Vagina (tissue), 2 donors: ENCODE data around the gene RNASE4. TPM values are rescaled to one million over a fixed set of nuclear protein-coding genes. Genes with fewer than 3 reads are reported as not detected.

ENCODE experiments used
- DNase-seq, 2 donors: peaks; one replicate each; pipeline ENCODE4 v3.0.0-alpha.2; 2017; ENCODE audit errors: extremely low spot score in 2 of 2
- H3K27ac ChIP-seq: fragments of 200-600 bp; sonication (generic); one replicate; pipeline ENCODE4 v1.5.1; 2019
- H3K27me3 ChIP-seq: fragments of 200-600 bp; sonication (generic); one replicate; pipeline ENCODE4 v1.5.1; 2019
- H3K36me3 ChIP-seq, 2 donors: fragments of 200-600 bp; sonication (generic); one replicate each; pipeline ENCODE4 v1.5.1; 2017 to 2019
- H3K4me1 ChIP-seq: fragments of 200-600 bp; sonication (generic); one replicate; pipeline ENCODE4 v1.5.1; 2019
- H3K4me3 ChIP-seq, 2 donors: fragments of 200-600 bp; sonication (generic); 1 replicate in 1 of 2; 2 replicates in 1 of 2; pipeline ENCODE4 v1.5.1; 2016 to 2019
- H3K9me3 ChIP-seq: fragments of 200-600 bp; sonication (generic); one replicate; pipeline ENCODE4 v1.5.1; 2019
- POLR2A ChIP-seq, 2 donors: fragments of 450-650 bp; IDR thresholded peaks; one replicate each; pipeline ENCODE4 v1.6.1; 2017; ENCODE audit warnings: antibody characterized with exemption in 2 of 2, mild to moderate bottlenecking in 2 of 2, moderate library complexity in 2 of 2
- POLR2AphosphoS5 ChIP-seq, 2 donors: sonication (generic); formaldehyde crosslinking; IDR thresholded peaks; one replicate each; pipeline ENCODE4 v1.9.0; 2017; ENCODE audit warnings: antibody characterized with exemption in 2 of 2, mild to moderate bottlenecking in 2 of 2, low read depth in 1 of 2; ENCODE audit not compliant: insufficient read depth in 1 of 2
- intact Hi-C: fragments of 100-400 bp; cut with DNase I; formaldehyde crosslinking; loops from one replicate; pipeline ENCODE4 v1.15.1; 2023
- total RNA-seq: library from RNA; depleted of rRNA; stranded (reverse); fragments of >200 nt; gene quantifications from one replicate; pipeline ENCODE4 v1.2.3, GENCODE V29; 2016
- TF ChIP-seq, protein P1 (sequence below), 3 experiments: fragments of 450-650 bp in 2 of 3; fragments of 200-600 bp in 1 of 3; sonication (generic) in 1 of 3; IDR thresholded peaks; one replicate each; pipeline ENCODE4 v1.5.1; 2017 to 2019; ENCODE audit warnings: antibody characterized with exemption in 3 of 3, mild to moderate bottlenecking in 2 of 3, moderate library complexity in 2 of 3

Gene RNASE4
- total RNA-seq, 1 donor from 2014 or later, result 132 TPM

DNA sequence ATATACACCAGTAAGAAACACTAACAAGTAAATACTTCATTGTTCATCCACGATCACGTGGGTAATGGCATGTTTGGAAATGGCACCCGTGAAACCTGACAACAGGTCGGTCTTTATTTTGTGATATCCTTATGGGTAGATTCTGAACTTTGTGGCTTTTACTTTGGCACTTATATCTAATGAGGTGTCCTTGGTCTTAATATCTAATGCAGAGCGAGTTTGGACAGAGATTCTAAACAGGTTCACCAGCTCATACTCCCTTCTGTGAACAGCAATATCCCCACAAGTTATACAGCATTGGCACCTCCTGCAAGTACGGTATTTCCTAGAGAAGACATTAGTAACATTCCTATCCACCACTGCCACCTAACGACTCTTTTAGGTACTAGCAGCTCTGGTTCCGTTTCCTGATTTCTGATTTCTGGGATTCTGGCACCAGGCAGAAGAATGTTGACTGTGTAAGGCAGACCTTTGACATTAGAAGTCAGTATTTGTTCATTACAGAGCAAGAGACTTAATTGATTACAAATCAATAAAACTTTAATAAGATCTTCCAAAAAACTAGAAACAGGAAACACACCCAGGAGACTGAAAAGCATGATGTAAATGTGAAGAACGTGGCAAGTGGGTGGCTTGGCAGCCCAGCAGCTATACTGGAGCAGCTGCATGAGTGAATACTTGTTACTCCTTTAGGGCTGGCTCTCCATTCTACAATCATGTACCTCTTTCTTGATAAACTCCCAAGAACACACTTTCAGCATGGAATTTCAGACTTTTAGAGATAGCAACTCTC, 6.7 kb downstream of the RNASE4 start:
- DNase-seq, result no peak
- intact Hi-C loops, result no loop called here
- Histone ChIP-seq H3K27me3 (no peaks in the 10 kb centered on the region), H3K9me3 (no peaks in the 10 kb centered on the region), H3K27ac (peak overlapping the region; percentile 4), H3K36me3 (peaks cover 0 to 6% of the 10 kb centered on the region in 2 donors), H3K4me1 (peaks cover 33% of the 10 kb centered on the region), H3K4me3 (peak overlapping the region in 1 of 2 donors; percentile 9)
- TF ChIP-seq POLR2AphosphoS5 (IDR thresholded peaks at IDR 0.05; ENCODE audit: insufficient read depth in 1 of 2, low read depth in 1 of 2), result no peak
- TF ChIP-seq, protein P1, sequence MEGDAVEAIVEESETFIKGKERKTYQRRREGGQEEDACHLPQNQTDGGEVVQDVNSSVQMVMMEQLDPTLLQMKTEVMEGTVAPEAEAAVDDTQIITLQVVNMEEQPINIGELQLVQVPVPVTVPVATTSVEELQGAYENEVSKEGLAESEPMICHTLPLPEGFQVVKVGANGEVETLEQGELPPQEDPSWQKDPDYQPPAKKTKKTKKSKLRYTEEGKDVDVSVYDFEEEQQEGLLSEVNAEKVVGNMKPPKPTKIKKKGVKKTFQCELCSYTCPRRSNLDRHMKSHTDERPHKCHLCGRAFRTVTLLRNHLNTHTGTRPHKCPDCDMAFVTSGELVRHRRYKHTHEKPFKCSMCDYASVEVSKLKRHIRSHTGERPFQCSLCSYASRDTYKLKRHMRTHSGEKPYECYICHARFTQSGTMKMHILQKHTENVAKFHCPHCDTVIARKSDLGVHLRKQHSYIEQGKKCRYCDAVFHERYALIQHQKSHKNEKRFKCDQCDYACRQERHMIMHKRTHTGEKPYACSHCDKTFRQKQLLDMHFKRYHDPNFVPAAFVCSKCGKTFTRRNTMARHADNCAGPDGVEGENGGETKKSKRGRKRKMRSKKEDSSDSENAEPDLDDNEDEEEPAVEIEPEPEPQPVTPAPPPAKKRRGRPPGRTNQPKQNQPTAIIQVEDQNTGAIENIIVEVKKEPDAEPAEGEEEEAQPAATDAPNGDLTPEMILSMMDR (IDR thresholded peaks at IDR 0.05), result peak; percentile 56 to 81 (median 62)

DNA sequence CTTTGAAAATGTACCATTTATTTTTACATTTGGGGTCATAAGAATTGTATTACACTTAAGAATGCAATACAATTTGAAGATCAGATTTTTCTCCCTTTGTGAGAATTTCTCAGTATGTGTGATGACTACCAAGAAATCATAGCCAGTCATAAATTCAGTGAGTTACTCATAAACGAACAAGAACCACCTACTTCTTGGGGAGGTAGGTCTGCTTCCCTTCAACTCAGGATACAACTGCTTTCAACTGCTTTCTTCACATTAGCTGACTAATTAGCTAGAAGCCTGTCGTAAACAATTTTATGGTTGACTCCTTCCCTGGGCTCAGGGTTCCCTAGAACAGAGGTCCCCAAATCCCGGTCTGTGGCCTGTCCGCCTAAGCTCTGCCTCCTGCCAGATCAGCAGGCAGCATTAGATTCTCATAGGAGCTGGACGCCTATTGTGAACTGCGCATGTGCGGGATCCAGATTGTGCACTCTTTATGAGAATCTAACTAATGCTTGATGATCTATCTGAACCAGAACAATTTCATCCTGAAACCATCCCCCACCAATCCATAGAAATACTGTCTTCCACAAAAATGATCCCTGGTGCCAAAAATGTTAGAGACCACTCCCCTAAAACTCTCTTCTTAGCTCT, 7.9 kb downstream of the RNASE4 start:
- H3K36me3 ChIP-seq, result peaks cover 0 to 6% of the 10 kb centered on the region in 2 donors
- H3K27ac ChIP-seq, result no peak overlapping the region
- TF ChIP-seq POLR2AphosphoS5 (IDR thresholded peaks at IDR 0.05; ENCODE audit: insufficient read depth in 1 of 2, low read depth in 1 of 2), result no peak
- TF ChIP-seq, protein P1 (IDR thresholded peaks at IDR 0.05), result no peak
- no peak for TF ChIP-seq POLR2A (IDR thresholded peaks at IDR 0.05)
- H3K27me3 ChIP-seq, result no peaks in the 10 kb centered on the region
- intact Hi-C loops, result no loop called here
- no peaks in the 10 kb centered on the region for H3K9me3 ChIP-seq
- H3K4me3 ChIP-seq, result no peak overlapping the region
- H3K4me1 ChIP-seq, result peaks cover 21% of the 10 kb centered on the region
- DNase-seq, result no peak

DNA sequence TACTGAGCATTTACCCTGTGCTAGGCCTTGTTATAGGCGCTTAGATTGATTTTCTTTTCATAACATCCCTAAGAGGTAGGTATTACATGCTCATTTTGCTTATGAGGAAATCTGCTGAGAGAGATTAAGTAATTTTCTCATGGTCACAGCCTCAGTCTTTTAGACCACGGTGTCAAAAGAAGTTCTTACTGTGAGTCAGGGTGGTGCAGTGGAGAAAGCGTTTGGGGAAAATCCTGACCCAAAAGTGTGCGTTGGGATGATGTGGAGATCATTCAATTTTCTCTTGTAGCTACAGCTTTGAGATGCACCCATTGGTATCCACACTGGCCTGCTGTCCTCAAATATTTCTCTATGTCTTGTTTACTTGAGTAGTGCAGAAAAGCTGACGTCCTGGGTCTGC, 12.4 kb downstream of the RNASE4 start:
- Histone ChIP-seq H3K9me3 (no peaks in the 10 kb centered on the region), H3K4me1 (peaks cover 7% of the 10 kb centered on the region), H3K4me3 (no peak overlapping the region), H3K27ac (no peak overlapping the region), H3K27me3 (no peaks in the 10 kb centered on the region), H3K36me3 (peaks cover 0 to 14% of the 10 kb centered on the region in 2 donors)
- DNase-seq, result no peak
- intact Hi-C loops, result no loop called here
- TF ChIP-seq POLR2A (IDR thresholded peaks at IDR 0.05), result no peak
- TF ChIP-seq, protein P1 (IDR thresholded peaks at IDR 0.05), result no peak
- no peak for TF ChIP-seq POLR2AphosphoS5 (IDR thresholded peaks at IDR 0.05; ENCODE audit: insufficient read depth in 1 of 2, low read depth in 1 of 2)

DNA sequence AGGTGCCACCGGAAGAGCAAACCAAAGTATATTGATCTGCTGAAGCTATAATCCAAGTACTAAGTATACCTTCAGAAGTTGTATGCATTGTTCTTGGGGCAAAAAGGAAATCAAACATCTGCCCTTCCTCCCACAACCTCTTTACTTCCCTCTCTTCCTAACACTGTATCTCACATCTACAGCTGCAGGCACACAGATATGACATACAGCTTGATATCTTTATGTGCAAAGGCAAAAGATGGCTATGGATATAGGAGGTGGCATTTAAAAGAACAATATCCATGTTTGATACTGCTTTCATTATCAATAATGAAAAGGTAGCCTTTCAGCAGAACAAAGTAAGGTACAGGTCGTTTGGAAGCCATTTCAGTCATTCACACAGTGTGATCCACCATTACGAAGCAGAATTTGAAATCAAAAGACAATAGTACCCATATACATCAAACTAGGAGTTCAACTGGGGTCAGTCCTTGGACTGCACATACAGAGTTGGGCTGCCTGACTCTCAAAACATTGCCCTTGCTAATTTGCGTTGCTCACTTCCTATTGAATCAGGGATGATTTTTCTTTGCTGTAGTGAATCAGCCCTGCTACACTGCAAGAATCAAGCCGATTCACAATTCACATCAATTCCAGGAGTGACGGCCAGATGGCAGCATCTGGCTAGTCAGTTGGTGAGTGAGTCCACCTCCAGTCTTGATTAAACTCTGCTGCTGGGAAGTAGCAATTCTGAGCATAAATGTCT, 13.1 kb downstream of the RNASE4 start:
- DNase-seq, result no peak
- peaks cover 0 to 14% of the 10 kb centered on the region in 2 donors for H3K36me3 ChIP-seq

More for the DNA sequence above, 13.1 kb downstream of the RNASE4 start:
- no peaks in the 10 kb centered on the region for H3K9me3 ChIP-seq
- intact Hi-C loops, result no loop called here
- peaks cover 7% of the 10 kb centered on the region for H3K4me1 ChIP-seq
- no peak for TF ChIP-seq POLR2A (IDR thresholded peaks at IDR 0.05)
- TF ChIP-seq, protein P1 (IDR thresholded peaks at IDR 0.05), result peak; percentile 29 to 39 (median 38)
- no peak overlapping the region for H3K4me3 ChIP-seq
- H3K27ac ChIP-seq, result no peak overlapping the region
- no peaks in the 10 kb centered on the region for H3K27me3 ChIP-seq
